HG03103 (cell line): ENCODE data around the gene TRAPPC6A.
"Not testable (repeated sequence)": the region's sequence is repeated elsewhere in the genome, so short reads cannot be mapped to it uniquely, and the experiment has no call there.

ENCODE experiments used
- ATAC-seq: cut with Tn5 transposase; IDR thresholded peaks from one replicate; pipeline ENCODE4 v1.9.1; 2021; ENCODE audit warnings: low read depth; ENCODE audit not compliant: unreplicated experiment

Gene TRAPPC6A

GRCh38 chr19:45133661-45134060 lies 44.4 kb downstream of the TRAPPC6A start:
- ATAC-seq: no peak

- no peak for ATAC-seq
These were observed 47.0 kb downstream of the TRAPPC6A start for GRCh38 chr19:45130888-45131615.

GRCh38 chr19:45130236-45130635 lies 47.8 kb downstream of the TRAPPC6A start:
- ATAC-seq: no peak

- no peak for ATAC-seq
These were observed 49.2 kb downstream of the TRAPPC6A start for GRCh38 chr19:45128806-45129205.

GRCh38 chr19:45128146-45128545 lies 49.9 kb downstream of the TRAPPC6A start:
- ATAC-seq: no peak

- no peak for ATAC-seq
These were observed 51.4 kb downstream of the TRAPPC6A start for GRCh38 chr19:45126654-45127053.

- ATAC-seq: no peak
These were observed 52.0 kb downstream of the TRAPPC6A start for GRCh38 chr19:45125975-45126493.

GRCh38 chr19:45125360-45125759 lies 52.7 kb downstream of the TRAPPC6A start:
- no peak for ATAC-seq

- no peak for ATAC-seq
These were observed 54.0 kb downstream of the TRAPPC6A start for GRCh38 chr19:45124021-45124420.

GRCh38 chr19:45123440-45123850 lies 54.6 kb downstream of the TRAPPC6A start:
- no peak for ATAC-seq

GRCh38 chr19:45122832-45123231 lies 55.2 kb downstream of the TRAPPC6A start:
- ATAC-seq: no peak

- no peak for ATAC-seq
These were observed 56.2 kb downstream of the TRAPPC6A start for GRCh38 chr19:45121827-45122345.

GRCh38 chr19:45119582-45119981 lies 58.5 kb downstream of the TRAPPC6A start:
- ATAC-seq: no peak

- ATAC-seq: not testable (repeated sequence)
These were observed 59.3 kb downstream of the TRAPPC6A start for GRCh38 chr19:45118591-45119355.

GRCh38 chr19:45118106-45118505 lies 59.9 kb downstream of the TRAPPC6A start:
- no peak for ATAC-seq

GRCh38 chr19:45117671-45118070 lies 60.4 kb downstream of the TRAPPC6A start:
- ATAC-seq: no peak

GRCh38 chr19:45117167-45117594 lies 60.9 kb downstream of the TRAPPC6A start:
- no peak for ATAC-seq

GRCh38 chr19:45115809-45116615 lies 62.0 kb downstream of the TRAPPC6A start:
- ATAC-seq: no peak

GRCh38 chr19:45114116-45114515 lies 63.9 kb downstream of the TRAPPC6A start:
- ATAC-seq: no peak

GRCh38 chr19:45113628-45114027 lies 64.4 kb downstream of the TRAPPC6A start:
- ATAC-seq: no peak
